ENCODE measurements around the gene BST1.
A peak's percentile ranks its signal among the peaks of the same experiment; 100 is the strongest.

BST1 gene

DNA sequence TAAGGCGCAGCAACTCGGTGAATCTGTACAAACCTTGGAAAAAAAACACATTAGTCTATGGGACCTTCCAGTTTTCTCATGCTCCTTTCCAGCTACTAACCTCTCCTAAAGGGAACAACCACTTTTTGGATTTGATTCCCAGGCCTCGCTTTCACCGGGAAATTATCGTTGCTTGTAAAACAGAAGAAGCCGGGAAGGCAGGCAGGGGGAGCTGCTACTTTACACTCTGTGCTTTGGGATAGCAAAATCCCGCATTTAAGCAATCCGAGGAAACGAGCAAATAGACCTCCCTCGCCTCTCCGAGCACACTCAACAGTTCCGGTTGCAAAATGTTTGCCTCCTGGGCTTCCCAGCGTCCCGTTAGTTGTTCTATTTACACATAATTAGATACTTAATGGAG lies 76.4 kb downstream of the BST1 start:
- DNase-seq (ENCODE audit: low spot score) = peak; percentile 56

DNA sequence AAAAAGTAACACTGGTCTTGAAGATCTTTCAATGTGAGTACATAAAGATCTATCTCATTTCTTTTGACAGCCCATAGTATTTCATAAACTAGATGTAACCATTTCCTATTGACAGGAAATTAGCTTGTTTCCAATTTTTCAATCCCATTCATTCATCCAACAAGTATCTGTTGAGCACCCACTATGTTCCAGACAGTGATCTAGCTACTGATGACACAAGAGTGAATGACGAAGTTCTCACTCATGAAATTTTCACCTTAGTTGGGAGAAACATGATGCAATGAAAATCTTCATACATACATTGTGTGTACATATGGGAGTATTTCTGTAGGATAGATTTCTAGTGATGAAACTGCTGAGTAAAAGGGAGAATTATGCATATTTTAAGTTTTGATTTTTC lies 76.9 kb downstream of the BST1 start:
- no peak for DNase-seq (ENCODE audit: low spot score)

DNA sequence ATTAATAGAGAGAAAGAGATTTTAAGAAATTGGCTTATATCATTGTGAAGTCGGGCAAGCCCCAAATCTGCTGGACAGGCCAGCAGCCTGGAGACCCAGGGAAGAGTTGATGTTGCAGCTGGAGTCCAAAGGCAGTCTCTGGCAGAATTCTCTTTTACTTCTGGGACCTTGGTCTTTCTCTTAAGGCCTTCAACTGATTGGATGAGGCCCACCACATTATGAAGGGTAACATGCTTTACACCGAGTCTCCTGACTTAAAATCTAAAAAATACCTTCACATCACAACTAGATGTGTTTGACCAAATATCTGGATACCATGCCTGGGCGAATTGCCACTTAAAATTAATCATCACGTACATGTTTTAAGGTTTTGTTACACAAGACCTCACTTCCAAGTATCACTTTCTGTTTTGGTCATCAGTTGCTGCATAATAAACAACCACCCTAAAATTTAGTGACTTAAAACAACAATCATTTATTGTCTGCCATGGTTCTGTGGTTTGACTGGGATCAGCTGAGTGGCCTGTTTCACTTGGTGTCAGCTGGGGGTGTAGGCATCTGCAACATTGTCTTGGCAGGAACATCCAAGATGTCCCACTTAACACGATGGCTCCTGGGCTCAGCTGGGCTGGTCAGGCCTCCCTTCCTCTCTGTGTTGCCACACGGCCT lies 78.7 kb downstream of the BST1 start:
- DNase-seq (ENCODE audit: low spot score) = no peak

All from ecto neural progenitor cell (in vitro differentiated cells).